H1 (cell line): ENCODE results near the gene EYA4. TPM values are rescaled to one million over a fixed set of nuclear protein-coding genes. Genes with fewer than 3 reads are reported as not detected.

ENCODE experiments used
- CTCF ChIA-PET: fragments of 300-600 bp; sonication (Branson Sonifier 250); formaldehyde crosslinking; loops from one replicate; lab custom pipeline; 2021; ENCODE audit not compliant: partially characterized antibody; lab: Charles Lee
- POLR2A ChIA-PET: fragments of 300-600 bp; sonication (Branson Sonifier 250); formaldehyde crosslinking; loops from one replicate; lab custom pipeline; 2021; ENCODE audit warnings: inconsistent platforms; ENCODE audit not compliant: partially characterized antibody; lab: Charles Lee
- DNase-seq, 2 experiments: peaks; one replicate each; pipeline versions ENCODE4 v3.0.0 to v3.0.0-alpha.2; 2010 to 2022; ENCODE audit warnings: low spot score in 2 of 2, low read depth in 1 of 2, mixed read lengths in 1 of 2
- FAIRE-seq: peaks from 2 replicates; lab custom pipeline; 2011; peaks lifted over from hg19 to GRCh38; lab: Jason Lieb, UNC
- H2AFZ ChIP-seq: 2 replicates; pipeline ENCODE4 v1.8.1; 2012; ENCODE audit warnings: low read length, inconsistent platforms
- H2AK5ac ChIP-seq: 2 replicates; pipeline ENCODE4 v1.6.1; 2013; ENCODE audit warnings: low read depth, low read length
- H2BK120ac ChIP-seq: replicated peaks from 2 replicates; pipeline ENCODE3; 2013; ENCODE audit warnings: low read depth, low read length, inconsistent platforms
- H2BK12ac ChIP-seq: 2 replicates; pipeline ENCODE4 v1.6.1; 2013; ENCODE audit warnings: low read depth, low read length
- H2BK15ac ChIP-seq: 2 replicates; pipeline ENCODE4 v1.6.1; 2013; ENCODE audit warnings: low read length
- H2BK20ac ChIP-seq: 2 replicates; pipeline ENCODE4 v1.6.1; 2013; ENCODE audit warnings: low read length
- H2BK5ac ChIP-seq: 2 replicates; pipeline ENCODE4 v1.6.1; 2013; ENCODE audit warnings: low read depth, low read length
- H3K14ac ChIP-seq: 2 replicates; pipeline ENCODE4 v1.6.1; 2013; ENCODE audit warnings: inconsistent platforms; ENCODE audit not compliant: insufficient read length
- H3K18ac ChIP-seq: 2 replicates; pipeline ENCODE4 v1.6.1; 2013; ENCODE audit warnings: low read length; ENCODE audit errors: extremely low read depth
- H3K23ac ChIP-seq: 2 replicates; pipeline ENCODE4 v1.6.1; 2013; ENCODE audit warnings: inconsistent platforms; ENCODE audit not compliant: insufficient read length
- H3K23me2 ChIP-seq: 2 replicates; pipeline ENCODE4 v1.6.1; 2013; ENCODE audit warnings: low read depth, low read length
- H3K27ac ChIP-seq: 2 replicates; pipeline ENCODE4 v1.6.1; 2011; ENCODE audit warnings: low read depth, low read length, inconsistent platforms
- H3K27me3 ChIP-seq, 4 experiments: replicated peaks in 1 of 4; 1 replicate in 1 of 4; 2 replicates in 3 of 4; pipeline versions ENCODE4 v1.6.1 to v1.8.1; 2011 to 2013; ENCODE audit warnings: low read length in 3 of 4, mild to moderate bottlenecking in 3 of 4, inconsistent platforms in 2 of 4, mixed read lengths in 2 of 4, moderate library complexity in 1 of 4; ENCODE audit not compliant: control insufficient read depth in 3 of 4, insufficient read depth in 3 of 4; ENCODE audit errors: extremely low read depth in 1 of 4
- H3K36me3 ChIP-seq, 4 experiments: 2 replicates each; pipeline versions ENCODE4 v1.6.1 to v1.8.1; 2011 to 2013; ENCODE audit warnings: mild to moderate bottlenecking in 4 of 4, low read length in 3 of 4, moderate library complexity in 2 of 4, control low read depth in 1 of 4, inconsistent platforms in 1 of 4; ENCODE audit not compliant: insufficient read depth in 4 of 4, control insufficient read depth in 2 of 4
- H3K4ac ChIP-seq: replicated peaks from 2 replicates; pipeline ENCODE3; 2013; ENCODE audit warnings: low read length, low read depth, mixed read lengths, inconsistent platforms; ENCODE audit not compliant: insufficient read length
- H3K4me1 ChIP-seq, 4 experiments: replicated peaks in 1 of 4; 1 replicate in 1 of 4; 2 replicates in 3 of 4; pipeline versions ENCODE4 v1.6.1 to v1.8.1; 2011 to 2013; ENCODE audit warnings: low read length in 3 of 4, inconsistent platforms in 2 of 4, mixed read lengths in 1 of 4; ENCODE audit not compliant: insufficient read depth in 4 of 4, control insufficient read depth in 3 of 4
- H3K4me2 ChIP-seq, 2 experiments: 2 replicates each; pipeline versions ENCODE4 v1.6.1 to v1.8.1; 2011 to 2013; ENCODE audit warnings: low read depth in 2 of 2, low read length in 2 of 2, control low read depth in 1 of 2, inconsistent platforms in 1 of 2, mild to moderate bottlenecking in 1 of 2; ENCODE audit not compliant: insufficient read depth in 1 of 2
- H3K4me3 ChIP-seq, 4 experiments: fragments of 200-600, 300-600 bp in 1 of 4; sonication (generic), shearing (Covaris generic), sonication (Bioruptor Twin) in 1 of 4; 2 replicates each; pipeline versions ENCODE4 v1.5.1 to v1.8.1; 2011 to 2016; ENCODE audit warnings: low read length in 4 of 4, low read depth in 3 of 4, control low read depth in 2 of 4, inconsistent platforms in 2 of 4, mild to moderate bottlenecking in 2 of 4, mixed read lengths in 1 of 4, moderate library complexity in 1 of 4; ENCODE audit not compliant: insufficient read depth in 2 of 4; ENCODE audit errors: extremely low read depth in 1 of 4
- H3K56ac ChIP-seq: replicated peaks from 2 replicates; pipeline ENCODE3; 2013; ENCODE audit warnings: low read depth, mild to moderate bottlenecking, mixed read lengths, low read length, inconsistent platforms; ENCODE audit not compliant: insufficient read length
- H3K79me1 ChIP-seq: 2 replicates; pipeline ENCODE4 v1.6.1; 2013; ENCODE audit warnings: low read depth, low read length, control low read depth
- H3K79me2 ChIP-seq, 2 experiments: 2 replicates each; pipeline versions ENCODE4 v1.6.1 to v1.8.1; 2012 to 2013; ENCODE audit warnings: low read length in 2 of 2, mild to moderate bottlenecking in 2 of 2, inconsistent platforms in 1 of 2; ENCODE audit not compliant: insufficient read depth in 2 of 2, control insufficient read depth in 1 of 2
- H3K9ac ChIP-seq, 4 experiments: replicated peaks in 1 of 4; 1 replicate in 1 of 4; 2 replicates in 3 of 4; pipeline versions ENCODE4 v1.6.1 to v1.8.1; 2011 to 2013; ENCODE audit warnings: low read depth in 3 of 4, low read length in 3 of 4, control low read depth in 2 of 4, mild to moderate bottlenecking in 2 of 4, moderate library complexity in 2 of 4, inconsistent platforms in 1 of 4; ENCODE audit errors: extremely low read depth in 1 of 4
- H3K9me3 ChIP-seq, 2 experiments: 2 replicates each; pipeline versions ENCODE4 v1.6.1 to v1.8.1; 2012 to 2013; ENCODE audit warnings: mild to moderate bottlenecking in 2 of 2, moderate library complexity in 2 of 2, control low read depth in 1 of 2, inconsistent platforms in 1 of 2, low read depth in 1 of 2, low read length in 1 of 2, mixed read lengths in 1 of 2; ENCODE audit not compliant: insufficient read depth in 2 of 2
- H4K20me1 ChIP-seq, 2 experiments: replicated peaks in 1 of 2; 2 replicates each; pipeline versions ENCODE3 to v1.8.1; 2011 to 2013; ENCODE audit warnings: inconsistent platforms in 2 of 2, low read length in 2 of 2, mild to moderate bottlenecking in 1 of 2; ENCODE audit not compliant: insufficient read depth in 2 of 2, control insufficient read depth in 1 of 2
- H4K5ac ChIP-seq: 2 replicates; pipeline ENCODE4 v1.6.1; 2013; ENCODE audit warnings: low read length, low read depth, mixed read lengths, inconsistent platforms; ENCODE audit not compliant: insufficient read length
- H4K8ac ChIP-seq: 2 replicates; pipeline ENCODE4 v1.8.0; 2013; ENCODE audit warnings: mild to moderate bottlenecking, moderate library complexity, low read length, inconsistent platforms; ENCODE audit not compliant: insufficient read depth; ENCODE audit errors: extremely low read depth
- H4K91ac ChIP-seq: replicated peaks from 2 replicates; pipeline ENCODE3; 2013; ENCODE audit warnings: low read length, mixed read lengths, inconsistent platforms; ENCODE audit not compliant: insufficient read length
- ATF2 ChIP-seq: IDR thresholded peaks from 2 replicates; pipeline ENCODE4 v1.6.1; 2012; ENCODE audit warnings: low read length, inconsistent platforms
- EP300 ChIP-seq, 2 experiments: IDR thresholded peaks; 1 replicate in 1 of 2; 2 replicates in 1 of 2; pipeline ENCODE4 v1.6.1; 2011 to 2012; ENCODE audit warnings: low read depth in 2 of 2, low read length in 2 of 2, mild to moderate bottlenecking in 2 of 2, borderline replicate concordance in 1 of 2, inconsistent platforms in 1 of 2, moderate library complexity in 1 of 2
- HDAC2 ChIP-seq, 2 experiments: fragments of 300-600 bp in 1 of 2; sonication (generic) in 1 of 2; IDR thresholded peaks; 2 replicates each; pipeline ENCODE4 v1.6.1; 2011 to 2012; ENCODE audit warnings: low read depth in 2 of 2, low read length in 2 of 2, mild to moderate bottlenecking in 2 of 2, moderate library complexity in 2 of 2, borderline replicate concordance in 1 of 2, inconsistent platforms in 1 of 2
- PHF8 ChIP-seq: fragments of 200-600 bp; sonication (generic); conservative IDR thresholded peaks from 2 replicates; pipeline ENCODE4 v1.7.1; 2012; ENCODE audit warnings: low read depth, mild to moderate bottlenecking, inconsistent platforms, low read length, moderate library complexity
- RAD21 ChIP-seq, 2 experiments: IDR thresholded peaks in 1 of 2; conservative IDR thresholded peaks in 1 of 2; 2 replicates each; pipeline ENCODE4 v1.6.1; 2011; ENCODE audit warnings: low read depth in 2 of 2, low read length in 2 of 2, improper control_type of control experiment in 1 of 2, inconsistent platforms in 1 of 2, mild to moderate bottlenecking in 1 of 2, moderate library complexity in 1 of 2
- RBBP5 ChIP-seq: IDR thresholded peaks from 2 replicates; pipeline ENCODE4 v1.7.1; 2012; ENCODE audit warnings: low read depth, mild to moderate bottlenecking, inconsistent platforms, low read length, moderate library complexity, borderline replicate concordance
- SAP30 ChIP-seq: fragments of 300-600 bp; sonication (generic); IDR thresholded peaks from 2 replicates; pipeline ENCODE4 v1.7.1; 2012; ENCODE audit warnings: low read length, moderate library complexity, mild to moderate bottlenecking, inconsistent platforms; ENCODE audit not compliant: insufficient read depth, insufficient replicate concordance
- SP1 ChIP-seq: IDR thresholded peaks from 2 replicates; pipeline ENCODE4 v1.6.1; 2011; ENCODE audit warnings: low read depth, low read length
- TAF1 ChIP-seq: IDR thresholded peaks from 2 replicates; pipeline ENCODE4 v1.6.1; 2011; ENCODE audit warnings: mild to moderate bottlenecking, low read depth, low read length
- TCF12 ChIP-seq: IDR thresholded peaks from 2 replicates; pipeline ENCODE4 v1.6.1; 2011; ENCODE audit warnings: low read depth, mild to moderate bottlenecking, low read length
- WGBS, 2 experiments: shearing (Covaris generic) in 1 of 2; methylation state at CpG; one replicate each; pipeline versions ENCODE4 v1.1.6 to v1.1.7; 2013 to 2015; ENCODE audit warnings: low lambda C conversion rate in 2 of 2, mixed read lengths in 2 of 2, inconsistent platforms in 1 of 2, low coverage in 1 of 2, missing lambda C conversion rate in 1 of 2; ENCODE audit not compliant: insufficient replicate concordance in 2 of 2, insufficient coverage in 1 of 2, insufficient read length in 1 of 2; ENCODE audit errors: extremely low coverage in 1 of 2, missing lambda C conversion rate in 1 of 2; 5-methylcytosine and 5-hydroxymethylcytosine counted together
- polyA plus RNA-seq, 7 experiments: library from polyadenylated mRNA; depleted of rRNA in 3 of 7; stranded (reverse) in 5 of 7; unstranded in 2 of 7; fragments of >200 nt in 5 of 7; fragments of 200-250 nt in 2 of 7; gene quantifications; 1 replicate in 5 of 7; 2 replicates in 1 of 7; 4 replicates in 1 of 7; pipeline versions ENCODE4 v1.2.1 to v1.2.3, GENCODE V29; 2011 to 2013; ENCODE audit warnings: missing spikeins in 2 of 7, mixed read lengths in 2 of 7
- total RNA-seq: library from RNA; stranded (reverse); fragmentation: NEBNext Ultra II Directional; extraction: Animal tissue kit (Norgen Biotek cat#: 25700); gene quantifications from 2 replicates; pipeline ENCODE4 v1.2.1, GENCODE V29; 2021

The EYA4 gene
- total and polyA plus RNA-seq, 2 of the 8 experiments (the other 6 are each of a cell fraction or from before 2014, with no cell fraction given) = 0.06 to 0.17 TPM

GRCh38 chr6:133277228-133277899 is 36.2 kb downstream of the EYA4 start:
- Histone ChIP-seq H3K4me2 (no peak overlapping the region), H3K9ac (no peak overlapping the region), H4K91ac (no peak overlapping the region), H2BK5ac (no peak overlapping the region), H4K5ac (no peak overlapping the region), H3K18ac (no peak overlapping the region), H2BK15ac (no peak overlapping the region), H2BK120ac (no peak overlapping the region), H3K4ac (no peak overlapping the region), H3K27me3 (no peaks in the 10 kb centered on the region; a peak in 1 of 7 replicates), H4K20me1 (no peaks in the 10 kb centered on the region), H3K79me2 (no peaks in the 10 kb centered on the region), H2BK12ac (no peak overlapping the region), H3K36me3 (no peaks in the 10 kb centered on the region), H3K79me1 (no peaks in the 10 kb centered on the region), H4K8ac (no peak overlapping the region), H2AK5ac (no peak overlapping the region), H3K9me3 (peaks cover 0 to 3% of the 10 kb centered on the region in 2 experiments; a peak in 1 of 4 replicates), H3K4me1 (no peaks in the 10 kb centered on the region), H3K27ac (no peak overlapping the region), H3K4me3 (no peak overlapping the region), H3K14ac (no peak overlapping the region), H2BK20ac (no peak overlapping the region), H3K56ac (no peak overlapping the region), H2AFZ (no peak overlapping the region), H3K23me2 (no peaks in the 10 kb centered on the region), H3K23ac (no peak overlapping the region)
- CTCF ChIA-PET = interaction anchor here (0.5 to 1.5 kb wide), 3 partner anchors 9 to 1331 kb away, joined by 3 to 5 read pairs (median 3); no protein-coding TSS in a partner anchor
- WGBS, 2 experiments = 87% methylated on average over 2 of the region's 2 CpGs; no CpG with 5 or more reads in 1 of the 2 experiments
- FAIRE-seq = no peak
- no peak for DNase-seq
- POLR2A ChIA-PET = no interaction called here
- TF ChIP-seq TAF1 (no peak), RAD21 (IDR thresholded peaks at IDR 0.05 in 1 of 2, conservative IDR thresholded peaks at IDR 0.05 in 1 of 2; ENCODE audit: low read depth in 2 of 2, low read length in 2 of 2) (no peak), TCF12 (no peak), EP300 (IDR thresholded peaks at IDR 0.05; ENCODE audit: borderline replicate concordance in 1 of 2, low read depth in 2 of 2, low read length in 2 of 2) (no peak), HDAC2 (IDR thresholded peaks at IDR 0.05; ENCODE audit: borderline replicate concordance in 1 of 2, low read depth in 2 of 2, low read length in 2 of 2) (no peak), SP1 (no peak), ATF2 (no peak), PHF8 (no peak), RBBP5 (no peak), SAP30 (no peak)
